ENCODE data around the gene TBCD. TPM values are rescaled to one million over a fixed set of nuclear protein-coding genes. Genes with fewer than 3 reads are reported as not detected.
A peak's percentile ranks its signal among the peaks of the same experiment; 100 is the strongest.

Gene TBCD
- total RNA-seq, 1 donor from 2014 or later = 49.9 TPM

GRCh38 chr17:82817947-82818346 lies 66.1 kb downstream of the TBCD start:
- Mint-ChIP-seq H3K36me3 (ENCODE audit: low read depth) (peaks cover 52% of the 10 kb centered on the region), H3K9me3 (peaks cover 5% of the 10 kb centered on the region), H3K4me3 (peak overlapping the region; percentile 3), H3K4me1 (peaks cover 29% of the 10 kb centered on the region), H3K27me3 (no peaks in the 10 kb centered on the region), H3K27ac (peak overlapping the region; percentile 32)
- DNase-seq (no peak), ATAC-seq (ENCODE audit: low read depth) (peak; percentile 35)
- CTCF ChIA-PET = interaction anchor here (1.0 to 2.9 kb wide), 5 partner anchors 36 to 96 kb away, joined by 4 to 16 read pairs (median 10); no protein-coding TSS in a partner anchor
- no peak for TF ChIP-seq CTCF (IDR thresholded peaks at IDR 0.05)
- POLR2A ChIA-PET = interaction anchor here (0.5 to 3.7 kb wide), 6 partner anchors 43 to 301 kb away, joined by 3 to 28 read pairs (median 13); no protein-coding TSS in a partner anchor
- intact Hi-C loops (cut with micrococcal nuclease) = no loop called here

GRCh38 chr17:82820278-82821251 lies 68.7 kb downstream of the TBCD start:
- Mint-ChIP-seq H3K36me3 (ENCODE audit: low read depth) (peaks cover 30% of the 10 kb centered on the region), H3K27me3 (no peaks in the 10 kb centered on the region), H3K27ac (no peak overlapping the region), H3K4me1 (peaks cover 29% of the 10 kb centered on the region), H3K9me3 (peaks cover 5% of the 10 kb centered on the region), H3K4me3 (no peak overlapping the region)
- POLR2A ChIA-PET = interaction anchor here (0.8 kb wide), 1 partner anchor 51 kb away, joined by 4 read pairs; no protein-coding TSS in a partner anchor
- intact Hi-C loops (cut with micrococcal nuclease) = no loop called here
- ATAC-seq (ENCODE audit: low read depth) (no peak), DNase-seq (no peak)
- no peak for TF ChIP-seq CTCF (IDR thresholded peaks at IDR 0.05)
- CTCF ChIA-PET = interaction anchor here (0.9 kb wide), 1 partner anchor 9 kb away, joined by 3 read pairs; no protein-coding TSS in a partner anchor

- ChIA-PET CTCF (interaction anchor here (0.9 kb wide), 1 partner anchor 8 kb away, joined by 3 read pairs; no protein-coding TSS in a partner anchor), POLR2A (no interaction called here)
- no peak for ATAC-seq (ENCODE audit: low read depth)
- intact Hi-C loops (cut with micrococcal nuclease) = no loop called here
- Mint-ChIP-seq H3K36me3 (ENCODE audit: low read depth) (peaks cover 21% of the 10 kb centered on the region), H3K4me3 (no peak overlapping the region), H3K9me3 (peaks cover 5% of the 10 kb centered on the region), H3K27ac (no peak overlapping the region), H3K4me1 (peaks cover 29% of the 10 kb centered on the region), H3K27me3 (no peaks in the 10 kb centered on the region)
- no peak for TF ChIP-seq CTCF (IDR thresholded peaks at IDR 0.05)
- no peak for DNase-seq
Measured at GRCh38 chr17:82821554-82821953, 69.7 kb downstream of the TBCD start.

GRCh38 chr17:82822281-82822680 lies 70.4 kb downstream of the TBCD start:
- TF ChIP-seq CTCF (IDR thresholded peaks at IDR 0.05) = no peak
- no peaks in the 10 kb centered on the region for H3K27me3 Mint-ChIP-seq
- H3K27ac Mint-ChIP-seq = no peak overlapping the region
- H3K4me1 Mint-ChIP-seq = peaks cover 29% of the 10 kb centered on the region
- DNase-seq (no peak), ATAC-seq (ENCODE audit: low read depth) (no peak)
- H3K36me3 Mint-ChIP-seq (ENCODE audit: low read depth) = peaks cover 21% of the 10 kb centered on the region
- peaks cover 5% of the 10 kb centered on the region for H3K9me3 Mint-ChIP-seq
- no peak overlapping the region for H3K4me3 Mint-ChIP-seq
- POLR2A ChIA-PET = no interaction called here
- CTCF ChIA-PET = interaction anchor here (1.0 kb wide), 1 partner anchor 40 kb away, joined by 3 read pairs; no protein-coding TSS in a partner anchor
- intact Hi-C loops (cut with micrococcal nuclease) = no loop called here

GRCh38 chr17:82823004-82823403 lies 71.1 kb downstream of the TBCD start:
- no peak for DNase-seq
- CTCF ChIA-PET = interaction anchor here (1.0 kb wide), 1 partner anchor 41 kb away, joined by 3 read pairs; no protein-coding TSS in a partner anchor
- H3K4me3 Mint-ChIP-seq = no peak overlapping the region
- POLR2A ChIA-PET = no interaction called here
- H3K27me3 Mint-ChIP-seq = no peaks in the 10 kb centered on the region
- intact Hi-C loops (cut with micrococcal nuclease) = no loop called here
- H3K4me1 Mint-ChIP-seq = peaks cover 22% of the 10 kb centered on the region
- H3K27ac Mint-ChIP-seq = no peak overlapping the region
- H3K36me3 Mint-ChIP-seq (ENCODE audit: low read depth) = peaks cover 23% of the 10 kb centered on the region
- no peak for ATAC-seq (ENCODE audit: low read depth)
- peaks cover 5% of the 10 kb centered on the region for H3K9me3 Mint-ChIP-seq
- TF ChIP-seq CTCF (IDR thresholded peaks at IDR 0.05) = no peak

Data from activated B cell treated with CpG ODN at 0.5 μM for 24 hours (primary cell).